Measurements from ENCODE around the gene CFAP57.

Gene CFAP57

GRCh38 chr1:43225168-43225567 lies 53.0 kb downstream of the CFAP57 start:
- no peak overlapping the region for H3K4me3 ChIP-seq
- TF ChIP-seq CTCF (IDR thresholded peaks at IDR 0.05) = no peak
- no peak overlapping the region for H3K27ac ChIP-seq
- DNase-seq = no peak
- H3K4me1 ChIP-seq = peaks cover 0 to 3% (median 0%) of the 10 kb centered on the region in 4 donors
- intact Hi-C loops (cut with DNase I; ENCODE audit: low total_unique reads) = loop anchor here (10.0 kb wide), 1 partner anchor 160 kb away; the partner anchor contains the start of genes MED8 and SZT2
- H3K27me3 ChIP-seq = no peaks in the 10 kb centered on the region
- no peaks in the 10 kb centered on the region for H3K9me3 ChIP-seq
- no peaks in the 10 kb centered on the region for H3K36me3 ChIP-seq

GRCh38 chr1:43227143-43227764 lies 55.1 kb downstream of the CFAP57 start:
- Histone ChIP-seq H3K27me3 (no peaks in the 10 kb centered on the region), H3K36me3 (no peaks in the 10 kb centered on the region), H3K27ac (no peak overlapping the region), H3K4me1 (peaks cover 0 to 5% (median 2%) of the 10 kb centered on the region in 4 donors), H3K9me3 (no peaks in the 10 kb centered on the region), H3K4me3 (no peak overlapping the region)
- peak; percentile 83 to 88 for DNase-seq
- TF ChIP-seq CTCF (IDR thresholded peaks at IDR 0.05) = peak; percentile 89 to 91
- intact Hi-C loops (cut with DNase I; ENCODE audit: low total_unique reads) = loop anchor here (2.0 to 10.0 kb wide), 2 partner anchors 158 to 190 kb away; partner anchors contain the start of genes MED8 and SZT2

- Histone ChIP-seq H3K27me3 (no peaks in the 10 kb centered on the region), H3K27ac (no peak overlapping the region), H3K9me3 (no peaks in the 10 kb centered on the region), H3K36me3 (no peaks in the 10 kb centered on the region), H3K4me3 (no peak overlapping the region), H3K4me1 (peaks cover 0 to 16% (median 3%) of the 10 kb centered on the region in 4 donors)
- intact Hi-C loops (cut with DNase I; ENCODE audit: low total_unique reads) = loop anchor here (10.0 kb wide), 1 partner anchor 155 kb away; the partner anchor contains the start of genes MED8 and SZT2
- peak in 1 of 2 donors; percentile 48 for DNase-seq
- TF ChIP-seq CTCF (IDR thresholded peaks at IDR 0.05) = no peak
Observed at GRCh38 chr1:43229826-43230780, 58.0 kb downstream of the CFAP57 start.

- H3K4me1 ChIP-seq = peaks cover 0 to 16% (median 5%) of the 10 kb centered on the region in 4 donors
- no peak overlapping the region for H3K4me3 ChIP-seq
- H3K27ac ChIP-seq = peak overlapping the region; percentile 4 to 52
- peaks cover 0 to 5% of the 10 kb centered on the region in 2 donors for H3K27me3 ChIP-seq
- no peaks in the 10 kb centered on the region for H3K36me3 ChIP-seq
- peak; percentile 49 to 69 for DNase-seq
- intact Hi-C loops (cut with DNase I; ENCODE audit: low total_unique reads) = no loop called here
- no peak for TF ChIP-seq CTCF (IDR thresholded peaks at IDR 0.05)
- H3K9me3 ChIP-seq = no peaks in the 10 kb centered on the region
Observed at GRCh38 chr1:43232074-43232473, 59.9 kb downstream of the CFAP57 start.

- DNase-seq = peak in 1 of 2 donors; percentile 43
- Histone ChIP-seq H3K27me3 (peaks cover 0 to 5% of the 10 kb centered on the region in 2 donors), H3K4me3 (no peak overlapping the region), H3K27ac (peak overlapping the region; percentile 4 to 52), H3K36me3 (no peaks in the 10 kb centered on the region), H3K4me1 (peaks cover 0 to 16% (median 4%) of the 10 kb centered on the region in 4 donors), H3K9me3 (no peaks in the 10 kb centered on the region)
- no peak for TF ChIP-seq CTCF (IDR thresholded peaks at IDR 0.05)
- intact Hi-C loops (cut with DNase I; ENCODE audit: low total_unique reads) = no loop called here
Observed at GRCh38 chr1:43232482-43232881, 60.4 kb downstream of the CFAP57 start.

Measured in tibial artery (tissue), 4 donors.